Heart left ventricle (tissue), 16 donors: Measurements from ENCODE around the gene RFX2. TPM values are rescaled to one million over a fixed set of nuclear protein-coding genes. Genes with fewer than 3 reads are reported as not detected.
A peak's percentile ranks its signal among the peaks of the same experiment; 100 is the strongest.
"Not testable (repeated sequence)": the region's sequence is repeated elsewhere in the genome, so short reads cannot be mapped to it uniquely, and the experiment has no call there.

ENCODE experiments used
- ATAC-seq, 4 donors: fragments of 200-7000 bp; cut with Tn5 transposase; one replicate each; pipeline ENCODE4 v1.9.1; 2020 to 2022; ENCODE audit warnings: moderate library complexity in 4 of 4, mild to moderate bottlenecking in 3 of 4, moderate number of reproducible peaks in 1 of 4
- DNase-seq, 5 donors: peaks; one replicate each; pipeline ENCODE4 v3.0.0-alpha.2; 2020
- H3K27ac ChIP-seq, 12 donors: fragments of 200-600 bp; sonication (generic) in 4 of 12; one replicate each; pipeline versions ENCODE4 v1.5.0 to v1.8.0; 2016 to 2022; ENCODE audit warnings: mild to moderate bottlenecking in 2 of 12
- H3K27me3 ChIP-seq, 9 donors: fragments of 200-600 bp; sonication (generic) in 2 of 9; one replicate each; pipeline versions ENCODE4 v1.5.1 to v1.8.0; 2016 to 2022; ENCODE audit warnings: mild to moderate bottlenecking in 3 of 9
- H3K36me3 ChIP-seq, 9 donors: fragments of 200-600 bp; sonication (generic) in 2 of 9; one replicate each; pipeline versions ENCODE4 v1.5.0 to v1.8.0; 2018 to 2022; ENCODE audit warnings: mild to moderate bottlenecking in 2 of 9
- H3K4me1 ChIP-seq, 12 donors: fragments of 200-600 bp; sonication (generic) in 4 of 12; one replicate each; pipeline versions ENCODE4 v1.5.0 to v1.8.0; 2016 to 2022; ENCODE audit warnings: mild to moderate bottlenecking in 3 of 12
- H3K4me3 ChIP-seq, 12 donors: fragments of 200-600 bp; sonication (generic) in 4 of 12; one replicate each; pipeline versions ENCODE4 v1.5.0 to v1.8.0; 2017 to 2022; ENCODE audit warnings: mild to moderate bottlenecking in 9 of 12, moderate library complexity in 4 of 12
- H3K9me3 ChIP-seq, 12 donors: fragments of 200-600 bp; sonication (generic) in 4 of 12; one replicate each; pipeline versions ENCODE4 v1.5.0 to v1.8.0; 2016 to 2022; ENCODE audit warnings: mild to moderate bottlenecking in 1 of 12
- POLR2A ChIP-seq, 2 donors: fragments of 450-650 bp; IDR thresholded peaks; one replicate each; pipeline ENCODE4 v1.6.1; 2017; ENCODE audit warnings: antibody characterized with exemption in 2 of 2, mild to moderate bottlenecking in 2 of 2, moderate library complexity in 2 of 2
- WGBS, 4 donors: extraction: QIAGEN DNeasy Blood & Tissue Kit in 2 of 4; methylation state at CpG; one replicate each; pipeline versions ENCODE4 v1.1.5 to v1.1.7; 2013 to 2018; 5-methylcytosine and 5-hydroxymethylcytosine counted together
- intact Hi-C, 10 donors: fragments of 100-400 bp; cut with DNase I; formaldehyde crosslinking; loops; one replicate each; pipeline versions ENCODE4 v1.11.1 to v1.14.2; 2022
- polyA plus RNA-seq, 2 donors: library from polyadenylated mRNA; stranded (reverse); fragments of 200-250 nt; gene quantifications; one replicate each; pipeline ENCODE4 v1.2.3, GENCODE V29; 2013
- total RNA-seq, 9 donors: library from RNA; depleted of rRNA in 2 of 9; stranded (reverse); fragments of >200 nt in 2 of 9; fragmentation: NEBNext Ultra II Directional in 3 of 9; extraction: Animal tissue kit (Norgen Biotek cat#: 25700) in 3 of 9; gene quantifications; one replicate each; pipeline versions ENCODE4 v1.1.0 to v1.2.4, GENCODE V29; 2016 to 2023
- TF ChIP-seq, protein P1 (sequence below), 12 donors: fragments of 200-600 bp; sonication (generic) in 4 of 12; IDR thresholded peaks; one replicate each; pipeline versions ENCODE4 v1.5.0 to v1.8.0; 2018 to 2022; ENCODE audit warnings: antibody characterized with exemption in 12 of 12, mild to moderate bottlenecking in 5 of 12
- donor health status: ischemic (EF 13 %, LVEDD 7.1; RV severe dilation, severe dysfunction).
- donor health status: healthy with polysubstance abuse.
- donor health status: DM: no; HTN: yes; CAD: no.
- donor health status: DM: no; HTN: no; CAD: no.
- donor health status: ischemic (EF 25% LVEDD 6.9; RV normal size, moderate dysfunction).
- donor health status: ischemic (EF 25% LVEDD 5.7; RV mildly dilated, moderate dysfunction).
- donor health status: healthy.
- donor health status: DM: yes; HTN: yes; CAD: no.
- donor health status: ischemic (EF 35%, LVEDD 5.7; RV mildly dilated, moderate dysfunction).
- donor health status: nonischemic (EF 11% LVEDD 7.7; RV severe dilation, severe dysfunction).
- donor health status: DM: yes; HTN: yes; CAD: no.
- donor health status: PGD.
- donor health status: ischemic (EF 29% LVEDD 5.4; RV normal size, mild dysfunction).
- donor health status: nonischemic (EF 23%, LVEDD 6.1; RV moderate dilation, normal function).

The RFX2 gene
- total and polyA plus RNA-seq, 11 donors: 2.8 to 20.0 (median 5.9) TPM

DNA sequence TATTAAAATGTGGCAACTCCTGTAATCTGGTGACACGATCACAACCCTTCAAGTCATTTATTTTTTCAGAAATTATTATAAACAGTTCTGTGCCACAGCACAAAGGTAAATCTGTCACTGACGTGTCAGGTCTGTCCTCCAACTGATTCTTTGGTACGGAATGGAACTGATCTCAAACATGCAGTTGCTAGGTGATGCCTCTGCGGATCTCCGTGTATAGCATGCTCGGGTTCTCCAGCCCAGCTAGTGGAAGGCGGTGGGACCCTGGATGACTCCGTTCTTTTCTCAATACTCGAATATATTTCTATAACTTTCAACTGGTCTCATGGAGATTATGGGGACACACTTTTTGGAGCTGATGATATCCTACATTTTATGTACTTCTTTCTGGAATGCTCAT lies 143.4 kb downstream of the RFX2 start:
- ATAC-seq (peak in 3 of 4 donors; percentile 37 to 41 (median 40)), DNase-seq (peak in 1 of 5 donors; percentile 15)
- WGBS, 4 donors: 57 to 70% (median 66%) methylated on average over 9 of the region's 9 CpGs
- intact Hi-C loops: loop anchor here in 1 of 10 donors (10.0 kb wide), 1 partner anchor 162 kb away; the partner anchor contains the start of gene NRTN
- no peaks in the 10 kb centered on the region for H3K27me3 ChIP-seq
- H3K4me3 ChIP-seq: no peak overlapping the region
- TF ChIP-seq POLR2A (IDR thresholded peaks at IDR 0.05): no peak
- TF ChIP-seq, protein P1, sequence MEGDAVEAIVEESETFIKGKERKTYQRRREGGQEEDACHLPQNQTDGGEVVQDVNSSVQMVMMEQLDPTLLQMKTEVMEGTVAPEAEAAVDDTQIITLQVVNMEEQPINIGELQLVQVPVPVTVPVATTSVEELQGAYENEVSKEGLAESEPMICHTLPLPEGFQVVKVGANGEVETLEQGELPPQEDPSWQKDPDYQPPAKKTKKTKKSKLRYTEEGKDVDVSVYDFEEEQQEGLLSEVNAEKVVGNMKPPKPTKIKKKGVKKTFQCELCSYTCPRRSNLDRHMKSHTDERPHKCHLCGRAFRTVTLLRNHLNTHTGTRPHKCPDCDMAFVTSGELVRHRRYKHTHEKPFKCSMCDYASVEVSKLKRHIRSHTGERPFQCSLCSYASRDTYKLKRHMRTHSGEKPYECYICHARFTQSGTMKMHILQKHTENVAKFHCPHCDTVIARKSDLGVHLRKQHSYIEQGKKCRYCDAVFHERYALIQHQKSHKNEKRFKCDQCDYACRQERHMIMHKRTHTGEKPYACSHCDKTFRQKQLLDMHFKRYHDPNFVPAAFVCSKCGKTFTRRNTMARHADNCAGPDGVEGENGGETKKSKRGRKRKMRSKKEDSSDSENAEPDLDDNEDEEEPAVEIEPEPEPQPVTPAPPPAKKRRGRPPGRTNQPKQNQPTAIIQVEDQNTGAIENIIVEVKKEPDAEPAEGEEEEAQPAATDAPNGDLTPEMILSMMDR (IDR thresholded peaks at IDR 0.05): no peak
- peaks cover 17 to 93% (median 74%) of the 10 kb centered on the region in 12 donors for H3K4me1 ChIP-seq
- H3K27ac ChIP-seq: peak overlapping the region in 11 of 12 donors; percentile 12 to 77 (median 52)
- peaks cover 0 to 19% (median 0%) of the 10 kb centered on the region in 9 donors for H3K36me3 ChIP-seq
- no peaks in the 10 kb centered on the region for H3K9me3 ChIP-seq

GRCh38 chr19:5966215-5966614 lies 144.1 kb downstream of the RFX2 start:
- DNase-seq (peak in 2 of 5 donors; percentile 20 to 51), ATAC-seq (peak in 3 of 4 donors; percentile 18 to 62 (median 27))
- TF ChIP-seq, protein P1 (IDR thresholded peaks at IDR 0.05): no peak
- TF ChIP-seq POLR2A (IDR thresholded peaks at IDR 0.05): no peak
- no peak overlapping the region for H3K4me3 ChIP-seq
- no peaks in the 10 kb centered on the region for H3K27me3 ChIP-seq
- WGBS, 4 donors: 30 to 49% (median 39%) methylated on average over 8 of the region's 8 CpGs
- H3K9me3 ChIP-seq: no peaks in the 10 kb centered on the region
- intact Hi-C loops: loop anchor here in 1 of 10 donors (10.0 kb wide), 1 partner anchor 161 kb away; the partner anchor contains the start of gene NRTN
- peaks cover 0 to 13% (median 0%) of the 10 kb centered on the region in 9 donors for H3K36me3 ChIP-seq
- H3K27ac ChIP-seq: peak overlapping the region in 11 of 12 donors; percentile 10 to 77 (median 52)
- H3K4me1 ChIP-seq: peaks cover 23 to 97% (median 78%) of the 10 kb centered on the region in 12 donors

DNA sequence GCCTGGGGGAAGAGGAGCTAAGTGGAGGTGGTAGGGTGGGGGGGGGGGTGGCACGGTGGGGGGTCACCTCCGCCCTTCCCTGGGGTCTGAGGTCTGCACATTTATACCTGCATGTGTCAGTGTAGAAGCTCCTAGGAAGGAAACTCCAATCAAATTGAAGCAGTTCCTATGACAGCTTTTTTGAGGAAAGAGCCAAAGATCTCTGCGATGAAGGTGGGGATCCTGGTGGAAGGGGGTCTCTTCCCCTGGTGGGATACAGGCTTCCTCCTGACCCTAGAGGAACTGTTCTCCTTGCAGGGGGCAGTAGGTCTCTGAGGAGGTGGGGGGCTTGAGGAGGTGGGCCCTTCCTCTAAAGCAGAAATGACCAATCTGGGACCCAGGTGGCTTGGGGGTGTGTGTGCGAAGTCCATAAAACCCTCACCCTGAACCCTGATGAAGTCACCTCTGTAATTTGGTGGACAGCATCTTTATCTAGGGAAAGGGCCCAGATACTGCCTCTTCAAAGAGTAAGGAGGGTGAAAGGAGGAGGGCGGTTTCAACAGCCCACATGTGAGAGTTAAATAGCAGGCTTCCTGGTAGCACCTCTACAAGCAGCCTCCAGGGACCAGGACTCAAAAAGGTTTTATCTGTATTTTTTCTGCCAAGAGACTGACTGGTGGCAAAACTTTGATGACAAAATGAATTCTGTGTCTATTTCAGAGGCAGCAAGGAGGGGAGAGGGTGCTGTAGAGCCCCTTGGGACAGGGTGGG lies 145.3 kb downstream of the RFX2 start:
- 84 to 92% (median 85%) methylated on average over 5 of the region's 5 CpGs for WGBS, 4 donors
- no peak for ATAC-seq
- H3K4me1 ChIP-seq: peaks cover 25 to 100% (median 85%) of the 10 kb centered on the region in 12 donors
- H3K9me3 ChIP-seq: no peaks in the 10 kb centered on the region
- peaks cover 0 to 13% (median 0%) of the 10 kb centered on the region in 9 donors for H3K36me3 ChIP-seq
- no peaks in the 10 kb centered on the region for H3K27me3 ChIP-seq
- no peak overlapping the region for H3K4me3 ChIP-seq
- intact Hi-C loops: loop anchor here in 1 of 10 donors (10.0 kb wide), 1 partner anchor 160 kb away; the partner anchor contains the start of gene NRTN
- peak in 1 of 5 donors; percentile 2 for DNase-seq
- TF ChIP-seq, protein P1 (IDR thresholded peaks at IDR 0.05): no peak
- no peak for TF ChIP-seq POLR2A (IDR thresholded peaks at IDR 0.05)
- H3K27ac ChIP-seq: peak overlapping the region in 4 of 12 donors; percentile 13 to 77 (median 68)

DNA sequence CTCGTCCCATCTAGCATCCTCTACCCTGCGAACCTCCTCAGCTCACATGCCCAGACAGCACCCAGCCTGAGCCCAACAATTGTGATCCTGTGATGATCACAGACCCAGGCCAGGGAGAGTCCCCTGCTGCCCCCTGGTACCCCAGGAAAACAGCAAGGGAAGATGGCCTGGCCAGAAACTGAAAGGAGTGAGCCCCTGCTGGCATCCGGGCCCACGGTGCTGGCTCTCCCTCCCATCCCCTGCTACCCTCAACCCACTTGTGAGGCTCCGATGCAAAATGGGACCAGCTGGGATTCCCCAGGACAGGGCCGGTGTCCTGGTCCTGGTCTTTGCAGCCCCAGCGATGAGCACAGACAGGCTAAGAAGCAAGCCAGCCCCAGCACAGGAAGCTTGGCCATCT lies 146.4 kb downstream of the RFX2 start:
- TF ChIP-seq POLR2A (IDR thresholded peaks at IDR 0.05): no peak
- TF ChIP-seq, protein P1 (IDR thresholded peaks at IDR 0.05): no peak
- peaks cover 0 to 13% (median 0%) of the 10 kb centered on the region in 9 donors for H3K36me3 ChIP-seq
- 85 to 92% (median 88%) methylated on average over 7 of the region's 7 CpGs for WGBS, 4 donors
- H3K4me1 ChIP-seq: peaks cover 26 to 100% (median 85%) of the 10 kb centered on the region in 12 donors
- no peak overlapping the region for H3K4me3 ChIP-seq
- ATAC-seq: no peak
- intact Hi-C loops: loop anchor here in 1 of 10 donors (10.0 kb wide), 1 partner anchor 159 kb away; the partner anchor contains the start of gene NRTN
- peak in 1 of 5 donors; percentile 20 for DNase-seq
- peak overlapping the region in 4 of 12 donors; percentile 18 to 86 (median 56) for H3K27ac ChIP-seq
- H3K9me3 ChIP-seq: no peaks in the 10 kb centered on the region
- H3K27me3 ChIP-seq: no peaks in the 10 kb centered on the region

GRCh38 chr19:5963259-5963658 lies 147.0 kb downstream of the RFX2 start:
- Histone ChIP-seq H3K36me3 (peaks cover 0 to 15% (median 0%) of the 10 kb centered on the region in 9 donors), H3K4me1 (peaks cover 23 to 100% (median 85%) of the 10 kb centered on the region in 12 donors), H3K27ac (peak overlapping the region in 7 of 12 donors; percentile 18 to 86 (median 75))
- intact Hi-C loops: loop anchor here in 1 of 10 donors (10.0 kb wide), 1 partner anchor 158 kb away; the partner anchor contains the start of gene NRTN
- ATAC-seq, H3K27me3 ChIP-seq, H3K9me3 ChIP-seq, H3K4me3 ChIP-seq: not testable (repeated sequence)
- WGBS, 4 donors: 91 to 93% (median 92%) methylated on average over 6 of the region's 6 CpGs
- DNase-seq: peak in 1 of 5 donors; percentile 1
